ENCODE measurements around the gene MSANTD1.

MSANTD1 gene

DNA sequence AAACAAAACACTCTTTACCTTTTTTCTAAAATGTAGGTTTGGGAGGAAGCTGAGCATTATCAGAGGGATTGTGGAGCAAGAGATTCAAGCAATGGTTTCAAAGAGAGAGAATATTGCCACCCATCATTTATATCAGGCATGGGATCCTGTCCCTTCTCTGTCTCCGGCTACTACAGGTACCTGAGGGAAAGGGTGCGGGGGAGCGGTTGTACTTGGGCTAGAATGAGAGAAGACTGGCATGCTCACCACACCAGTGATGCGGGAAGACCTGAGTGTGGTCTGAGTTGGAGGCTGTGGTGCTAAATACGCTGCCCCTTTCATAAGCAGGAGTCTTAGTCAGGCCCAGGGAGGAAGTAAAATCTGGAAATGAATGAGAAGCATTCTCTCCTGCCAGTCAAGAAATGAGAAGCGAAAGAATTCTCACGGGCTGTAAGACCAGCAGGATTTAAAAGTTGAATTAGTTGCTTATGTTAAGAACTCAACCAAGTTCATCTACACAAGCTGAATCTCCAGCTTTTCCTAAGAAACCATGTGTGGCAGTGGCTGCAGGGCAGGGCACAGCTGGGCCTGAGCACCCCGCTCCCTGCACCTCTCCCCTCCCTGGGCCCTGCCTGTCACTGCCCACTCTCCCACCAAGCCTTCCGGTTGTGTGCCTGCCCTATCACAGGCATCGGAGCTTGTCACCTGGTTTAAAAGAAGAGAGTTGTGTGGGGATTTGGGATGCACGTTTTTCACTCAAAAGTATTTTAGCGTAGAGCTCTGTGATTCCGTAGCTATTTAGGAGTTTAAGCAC is 24.8 kb upstream of the MSANTD1 start:
- no peak overlapping the region for H3K27ac ChIP-seq (ENCODE audit: low read length, poor library complexity, severe bottlenecking)
- H3K18ac ChIP-seq (ENCODE audit: low read depth in 1 of 2, low read length in 2 of 2), result no peak overlapping the region
- no peak overlapping the region for H3K4ac ChIP-seq (ENCODE audit: low read depth in 1 of 2, low read length in 2 of 2)
- no peak overlapping the region for H2AFZ ChIP-seq (ENCODE audit: low read depth, low read length)
- H3K36me3 ChIP-seq (ENCODE audit: control insufficient read depth in 1 of 2, insufficient read depth in 2 of 2, low read depth in 1 of 2, low read length in 2 of 2), result peaks cover 80 to 92% of the 10 kb centered on the region in 2 experiments
- H2BK5ac ChIP-seq (ENCODE audit: low read depth, low read length, poor library complexity, severe bottlenecking), result no peak overlapping the region
- H3K23ac ChIP-seq (ENCODE audit: low read length in 2 of 2), result no peak overlapping the region
- no peak overlapping the region for H4K91ac ChIP-seq (ENCODE audit: low read length)
- no peak overlapping the region for H2BK12ac ChIP-seq (ENCODE audit: low read length in 2 of 2)
- no peak overlapping the region for H3K9ac ChIP-seq (ENCODE audit: low read length)
- no peak overlapping the region for H2BK15ac ChIP-seq (ENCODE audit: low read depth, poor library complexity, severe bottlenecking)
- 99% methylated on average over 10 of the region's 13 CpGs for WGBS
- no peak overlapping the region for H3K14ac ChIP-seq (ENCODE audit: low read length in 2 of 2)
- no peaks in the 10 kb centered on the region for H3K79me1 ChIP-seq (replicated peaks; ENCODE audit: low read length, poor library complexity, severe bottlenecking)
- H2BK120ac ChIP-seq (ENCODE audit: low read depth, low read length), result no peak overlapping the region
- H2AK5ac ChIP-seq (ENCODE audit: low read length, severe bottlenecking), result no peak overlapping the region
- H4K8ac ChIP-seq (ENCODE audit: low read length), result no peak overlapping the region
- H3K27me3 ChIP-seq (ENCODE audit: control insufficient read depth in 1 of 2, insufficient read depth in 1 of 2, low read length in 2 of 2), result no peaks in the 10 kb centered on the region
- peaks cover 2% of the 10 kb centered on the region for H3K4me1 ChIP-seq (ENCODE audit: control insufficient read depth, insufficient read depth, low read depth, low read length)
- no peaks in the 10 kb centered on the region for H3K9me3 ChIP-seq (ENCODE audit: control insufficient read depth, low read length)
- H3K4me2 ChIP-seq (ENCODE audit: low read length, poor library complexity, severe bottlenecking), result no peak overlapping the region
- H3K4me3 ChIP-seq (ENCODE audit: insufficient read depth in 1 of 2, low read depth in 1 of 2, low read length in 2 of 2), result no peak overlapping the region
- DNase-seq, result no peak

DNA sequence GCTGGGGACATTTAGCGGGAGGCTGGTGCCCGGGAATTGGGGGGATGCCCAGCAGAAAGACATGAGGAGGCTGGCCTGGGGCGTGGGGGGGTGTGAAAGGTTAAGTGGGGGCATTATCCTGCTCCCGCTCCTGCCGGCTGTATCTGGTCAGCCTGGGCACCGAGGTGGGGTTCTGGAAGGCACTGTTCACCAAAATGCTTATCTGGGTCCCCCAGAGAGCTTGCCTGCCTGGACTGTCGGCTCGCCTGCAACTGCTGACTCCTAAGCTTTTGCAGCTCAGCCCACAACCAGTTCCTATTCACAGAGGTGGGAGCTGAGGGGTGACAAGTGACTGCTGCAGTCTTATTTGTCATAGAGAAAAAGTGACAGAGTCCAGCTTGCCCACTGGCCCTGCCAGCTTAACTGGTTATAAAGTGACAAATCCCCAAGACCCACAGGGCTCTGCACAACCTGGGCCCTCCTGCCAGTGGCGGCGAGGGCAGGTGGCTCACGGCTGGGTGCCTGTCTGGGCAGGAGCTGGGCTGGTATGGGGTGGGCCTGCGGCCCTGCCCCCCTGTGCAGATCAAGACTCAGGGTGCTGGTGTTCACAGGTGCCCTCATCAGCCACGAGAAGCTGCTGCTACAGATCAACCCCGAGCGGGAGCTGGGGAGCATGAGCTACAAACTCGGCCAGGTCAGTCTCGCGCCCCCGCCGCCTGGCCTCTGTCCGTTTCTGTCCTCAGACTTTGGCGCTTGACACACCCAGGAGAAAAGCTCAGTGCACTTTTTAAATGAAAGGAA is 23.7 kb upstream of the MSANTD1 start:
- Histone ChIP-seq H3K18ac (ENCODE audit: low read depth in 1 of 2, low read length in 2 of 2) (no peak overlapping the region), H2BK5ac (ENCODE audit: low read depth, low read length, poor library complexity, severe bottlenecking) (no peak overlapping the region), H3K23ac (ENCODE audit: low read length in 2 of 2) (no peak overlapping the region), H3K27me3 (ENCODE audit: control insufficient read depth in 1 of 2, insufficient read depth in 1 of 2, low read length in 2 of 2) (no peaks in the 10 kb centered on the region), H3K4me2 (ENCODE audit: low read length, poor library complexity, severe bottlenecking) (no peak overlapping the region), H3K14ac (ENCODE audit: low read length in 2 of 2) (no peak overlapping the region), H2BK15ac (ENCODE audit: low read depth, poor library complexity, severe bottlenecking) (no peak overlapping the region), H2BK12ac (ENCODE audit: low read length in 2 of 2) (no peak overlapping the region), H2AK5ac (ENCODE audit: low read length, severe bottlenecking) (no peak overlapping the region), H3K36me3 (ENCODE audit: control insufficient read depth in 1 of 2, insufficient read depth in 2 of 2, low read depth in 1 of 2, low read length in 2 of 2) (peaks cover 82 to 92% of the 10 kb centered on the region in 2 experiments), H4K8ac (ENCODE audit: low read length) (no peak overlapping the region), H3K27ac (ENCODE audit: low read length, poor library complexity, severe bottlenecking) (no peak overlapping the region), H2BK120ac (ENCODE audit: low read depth, low read length) (no peak overlapping the region), H3K9ac (ENCODE audit: low read length) (no peak overlapping the region), H3K9me3 (ENCODE audit: control insufficient read depth, low read length) (no peaks in the 10 kb centered on the region), H3K4me1 (ENCODE audit: control insufficient read depth, insufficient read depth, low read depth, low read length) (peaks cover 2% of the 10 kb centered on the region), H2AFZ (ENCODE audit: low read depth, low read length) (no peak overlapping the region), H3K4me3 (ENCODE audit: insufficient read depth in 1 of 2, low read depth in 1 of 2, low read length in 2 of 2) (no peak overlapping the region), H4K91ac (ENCODE audit: low read length) (no peak overlapping the region), H3K79me1 (replicated peaks; ENCODE audit: low read length, poor library complexity, severe bottlenecking) (no peaks in the 10 kb centered on the region), H3K4ac (ENCODE audit: low read depth in 1 of 2, low read length in 2 of 2) (no peak overlapping the region)
- DNase-seq, result no peak
- WGBS, result 95% methylated on average over 21 of the region's 22 CpGs

DNA sequence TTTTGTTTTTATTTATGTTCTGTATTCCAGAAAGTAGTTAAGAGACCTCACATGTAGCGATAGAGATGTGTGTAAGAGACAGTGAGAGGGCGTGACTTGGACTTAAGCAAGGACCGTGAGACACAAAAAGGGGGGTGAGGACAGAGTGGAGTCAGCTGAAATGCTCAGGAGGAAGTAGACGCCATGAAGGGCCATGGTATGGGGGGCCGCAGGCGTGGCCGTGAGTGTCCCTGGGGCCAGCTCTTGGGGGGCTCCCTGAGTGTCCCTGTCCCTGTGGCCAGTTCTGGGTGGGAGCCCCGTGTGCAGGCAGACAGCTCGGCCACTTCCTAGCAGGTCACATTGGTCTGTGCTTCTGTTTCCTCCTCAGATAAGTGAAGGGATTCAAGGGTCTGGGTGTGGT is 23.0 kb upstream of the MSANTD1 start:
- no peak overlapping the region for H3K4ac ChIP-seq (ENCODE audit: low read depth in 1 of 2, low read length in 2 of 2)
- no peak for DNase-seq
- H4K91ac ChIP-seq (ENCODE audit: low read length), result no peak overlapping the region
- peaks cover 2% of the 10 kb centered on the region for H3K4me1 ChIP-seq (ENCODE audit: control insufficient read depth, insufficient read depth, low read depth, low read length)
- no peak overlapping the region for H3K23ac ChIP-seq (ENCODE audit: low read length in 2 of 2)
- no peak overlapping the region for H2BK15ac ChIP-seq (ENCODE audit: low read depth, poor library complexity, severe bottlenecking)
- 94% methylated on average over 9 of the region's 9 CpGs for WGBS
- H3K4me2 ChIP-seq (ENCODE audit: low read length, poor library complexity, severe bottlenecking), result no peak overlapping the region
- H3K79me1 ChIP-seq (replicated peaks; ENCODE audit: low read length, poor library complexity, severe bottlenecking), result no peaks in the 10 kb centered on the region
- H3K27me3 ChIP-seq (ENCODE audit: control insufficient read depth in 1 of 2, insufficient read depth in 1 of 2, low read length in 2 of 2), result no peaks in the 10 kb centered on the region
- no peak overlapping the region for H3K27ac ChIP-seq (ENCODE audit: low read length, poor library complexity, severe bottlenecking)
- peaks cover 85 to 92% of the 10 kb centered on the region in 2 experiments for H3K36me3 ChIP-seq (ENCODE audit: control insufficient read depth in 1 of 2, insufficient read depth in 2 of 2, low read depth in 1 of 2, low read length in 2 of 2)
- H3K14ac ChIP-seq (ENCODE audit: low read length in 2 of 2), result no peak overlapping the region
- H2BK12ac ChIP-seq (ENCODE audit: low read length in 2 of 2), result no peak overlapping the region
- no peak overlapping the region for H2AFZ ChIP-seq (ENCODE audit: low read depth, low read length)
- H3K9ac ChIP-seq (ENCODE audit: low read length), result no peak overlapping the region
- no peak overlapping the region for H4K8ac ChIP-seq (ENCODE audit: low read length)
- H3K9me3 ChIP-seq (ENCODE audit: control insufficient read depth, low read length), result no peaks in the 10 kb centered on the region
- no peak overlapping the region for H2BK120ac ChIP-seq (ENCODE audit: low read depth, low read length)
- no peak overlapping the region for H2BK5ac ChIP-seq (ENCODE audit: low read depth, low read length, poor library complexity, severe bottlenecking)
- H2AK5ac ChIP-seq (ENCODE audit: low read length, severe bottlenecking), result no peak overlapping the region
- H3K18ac ChIP-seq (ENCODE audit: low read depth in 1 of 2, low read length in 2 of 2), result no peak overlapping the region
- H3K4me3 ChIP-seq (ENCODE audit: insufficient read depth in 1 of 2, low read depth in 1 of 2, low read length in 2 of 2), result no peak overlapping the region

DNA sequence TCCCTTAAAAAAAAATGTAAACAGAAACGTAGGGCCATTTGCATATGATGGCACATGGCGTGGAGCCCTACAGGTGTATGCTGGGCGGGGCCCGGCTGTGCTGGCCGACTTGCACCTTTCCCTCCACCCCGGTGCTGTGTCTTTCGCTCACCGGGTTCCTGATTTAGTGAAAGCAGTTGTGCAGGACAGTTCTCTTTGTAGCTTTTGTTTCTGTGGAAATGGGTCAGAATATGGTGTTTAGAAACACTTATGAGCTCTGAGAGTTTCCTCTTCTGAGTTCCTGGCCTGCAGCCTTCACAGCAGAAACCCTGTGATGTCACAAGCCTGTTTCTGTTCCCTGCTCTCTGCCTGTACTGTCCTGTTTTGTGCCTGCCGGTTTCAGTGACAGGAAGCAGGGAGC is 22.5 kb upstream of the MSANTD1 start:
- WGBS, result 86% methylated on average over 9 of the region's 9 CpGs

More for the DNA sequence above, 22.5 kb upstream of the MSANTD1 start:
- no peak overlapping the region for H3K23ac ChIP-seq (ENCODE audit: low read length in 2 of 2)
- H3K4me3 ChIP-seq (ENCODE audit: insufficient read depth in 1 of 2, low read depth in 1 of 2, low read length in 2 of 2), result no peak overlapping the region
- H3K9ac ChIP-seq (ENCODE audit: low read length), result no peak overlapping the region
- peaks cover 85 to 92% of the 10 kb centered on the region in 2 experiments for H3K36me3 ChIP-seq (ENCODE audit: control insufficient read depth in 1 of 2, insufficient read depth in 2 of 2, low read depth in 1 of 2, low read length in 2 of 2)
- H2AFZ ChIP-seq (ENCODE audit: low read depth, low read length), result no peak overlapping the region
- no peaks in the 10 kb centered on the region for H3K27me3 ChIP-seq (ENCODE audit: control insufficient read depth in 1 of 2, insufficient read depth in 1 of 2, low read length in 2 of 2)
- no peak overlapping the region for H3K18ac ChIP-seq (ENCODE audit: low read depth in 1 of 2, low read length in 2 of 2)
- H3K9me3 ChIP-seq (ENCODE audit: control insufficient read depth, low read length), result no peaks in the 10 kb centered on the region
- H4K8ac ChIP-seq (ENCODE audit: low read length), result no peak overlapping the region
- no peak overlapping the region for H3K27ac ChIP-seq (ENCODE audit: low read length, poor library complexity, severe bottlenecking)
- no peak overlapping the region for H2AK5ac ChIP-seq (ENCODE audit: low read length, severe bottlenecking)
- peaks cover 2% of the 10 kb centered on the region for H3K4me1 ChIP-seq (ENCODE audit: control insufficient read depth, insufficient read depth, low read depth, low read length)
- H3K4me2 ChIP-seq (ENCODE audit: low read length, poor library complexity, severe bottlenecking), result no peak overlapping the region
- no peak overlapping the region for H2BK5ac ChIP-seq (ENCODE audit: low read depth, low read length, poor library complexity, severe bottlenecking)
- H3K79me1 ChIP-seq (replicated peaks; ENCODE audit: low read length, poor library complexity, severe bottlenecking), result peaks cover 1% of the 10 kb centered on the region
- H2BK15ac ChIP-seq (ENCODE audit: low read depth, poor library complexity, severe bottlenecking), result no peak overlapping the region
- no peak overlapping the region for H3K14ac ChIP-seq (ENCODE audit: low read length in 2 of 2)
- no peak overlapping the region for H2BK120ac ChIP-seq (ENCODE audit: low read depth, low read length)
- H2BK12ac ChIP-seq (ENCODE audit: low read length in 2 of 2), result no peak overlapping the region
- no peak overlapping the region for H4K91ac ChIP-seq (ENCODE audit: low read length)
- DNase-seq, result no peak
- H3K4ac ChIP-seq (ENCODE audit: low read depth in 1 of 2, low read length in 2 of 2), result no peak overlapping the region

Measured in mesenchymal stem cell (in vitro differentiated cells and primary cell).